Endothelial cell of hepatic sinusoid (primary cell): ENCODE measurements around the gene CD34.

ENCODE experiments used
- in situ Hi-C: cut with HindIII; loops from 2 replicates; pipeline ENCODE4 v1.10.0; 2017; ENCODE audit warnings: low sequenced_read_pairs

CD34 gene

GRCh38 chr1:207901041-207901653 is 9.8 kb downstream of the CD34 start:
- in situ Hi-C loops: no loop called here

- in situ Hi-C loops: no loop called here
These were observed 12.1 kb downstream of the CD34 start for GRCh38 chr1:207898836-207899235.

- in situ Hi-C loops: no loop called here
These were observed 12.7 kb downstream of the CD34 start for GRCh38 chr1:207898260-207898659.

- in situ Hi-C loops: no loop called here
These were observed 13.7 kb downstream of the CD34 start for GRCh38 chr1:207897188-207897587.

- in situ Hi-C loops: no loop called here
These were observed 14.4 kb downstream of the CD34 start for GRCh38 chr1:207896547-207896946.

GRCh38 chr1:207894704-207895103 is 16.2 kb downstream of the CD34 start:
- in situ Hi-C loops: no loop called here

GRCh38 chr1:207893737-207894582 is 17.0 kb downstream of the CD34 start:
- in situ Hi-C loops: no loop called here

- in situ Hi-C loops: no loop called here
These were observed 18.2 kb downstream of the CD34 start for GRCh38 chr1:207892764-207893163.

GRCh38 chr1:207891148-207891547 is 19.8 kb downstream of the CD34 start:
- in situ Hi-C loops: no loop called here

- in situ Hi-C loops: no loop called here
These were observed 20.7 kb downstream of the CD34 start for GRCh38 chr1:207890136-207890738.

GRCh38 chr1:207888652-207889051 is 22.3 kb downstream of the CD34 start:
- in situ Hi-C loops: no loop called here

- in situ Hi-C loops: no loop called here
These were observed 23.3 kb downstream of the CD34 start for GRCh38 chr1:207887542-207888201.

GRCh38 chr1:207886227-207886626 is 24.7 kb downstream of the CD34 start:
- in situ Hi-C loops: no loop called here

- in situ Hi-C loops: no loop called here
These were observed 25.5 kb downstream of the CD34 start for GRCh38 chr1:207885129-207886032.

- in situ Hi-C loops: no loop called here
These were observed 26.5 kb downstream of the CD34 start for GRCh38 chr1:207884266-207885029.

- in situ Hi-C loops: no loop called here
These were observed 27.2 kb downstream of the CD34 start for GRCh38 chr1:207883660-207884250.

GRCh38 chr1:207883104-207883651 is 27.7 kb downstream of the CD34 start:
- in situ Hi-C loops: no loop called here

- in situ Hi-C loops: no loop called here
These were observed 28.2 kb downstream of the CD34 start for GRCh38 chr1:207882692-207883091.

GRCh38 chr1:207878939-207879338 is 32.0 kb downstream of the CD34 start:
- in situ Hi-C loops: no loop called here
